HL-60 (cell line): Measurements from ENCODE around the gene RBFOX2.

Experiments used
- GABPA ChIP-seq: IDR thresholded peaks from 2 replicates; pipeline ENCODE4 v1.6.1; 2012; ENCODE audit warnings: low read depth
- POLR2AphosphoS5 ChIP-seq: IDR thresholded peaks from 2 replicates; pipeline ENCODE4 v1.6.1; 2012; ENCODE audit warnings: low read depth
- SPI1 ChIP-seq: IDR thresholded peaks from 2 replicates; pipeline ENCODE4 v1.6.1; 2012; ENCODE audit warnings: low read depth, mild to moderate bottlenecking, borderline replicate concordance
- TF ChIP-seq, protein P1 (sequence below): IDR thresholded peaks from one replicate; pipeline ENCODE4 v1.5.1; 2011; ENCODE audit warnings: low read length, control low read depth, inconsistent platforms; ENCODE audit not compliant: insufficient read depth
- TF ChIP-seq, protein P2 (sequence below): IDR thresholded peaks from 2 replicates; pipeline ENCODE4 v1.6.1; 2012; ENCODE audit warnings: low read depth; ENCODE audit not compliant: insufficient replicate concordance

DNA sequence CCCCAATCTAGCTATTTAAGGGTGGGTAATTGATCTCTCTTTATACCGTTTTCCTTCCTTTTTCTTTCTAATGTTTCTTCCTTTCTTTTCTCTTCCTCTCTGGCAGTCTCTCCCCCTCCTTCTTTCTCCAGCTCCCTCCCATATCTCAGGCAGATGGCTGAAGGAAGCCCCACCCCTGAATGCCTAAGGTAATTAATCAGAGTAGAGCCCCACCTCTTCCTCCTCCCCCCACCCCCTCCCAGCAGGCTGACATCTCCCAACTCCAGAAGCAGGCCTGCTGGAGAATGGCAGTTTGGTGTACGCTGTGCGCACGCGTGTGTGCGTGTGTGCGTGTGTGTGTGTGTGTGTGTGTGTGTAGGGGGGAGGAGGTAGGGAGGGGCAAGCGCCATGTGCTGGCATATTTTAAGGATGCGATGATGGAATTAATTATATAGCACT lies 188.3 kb downstream of the RBFOX2 start:
- TF ChIP-seq POLR2AphosphoS5 (no peak), GABPA (no peak), SPI1 (no peak)
- TF ChIP-seq, protein P1, sequence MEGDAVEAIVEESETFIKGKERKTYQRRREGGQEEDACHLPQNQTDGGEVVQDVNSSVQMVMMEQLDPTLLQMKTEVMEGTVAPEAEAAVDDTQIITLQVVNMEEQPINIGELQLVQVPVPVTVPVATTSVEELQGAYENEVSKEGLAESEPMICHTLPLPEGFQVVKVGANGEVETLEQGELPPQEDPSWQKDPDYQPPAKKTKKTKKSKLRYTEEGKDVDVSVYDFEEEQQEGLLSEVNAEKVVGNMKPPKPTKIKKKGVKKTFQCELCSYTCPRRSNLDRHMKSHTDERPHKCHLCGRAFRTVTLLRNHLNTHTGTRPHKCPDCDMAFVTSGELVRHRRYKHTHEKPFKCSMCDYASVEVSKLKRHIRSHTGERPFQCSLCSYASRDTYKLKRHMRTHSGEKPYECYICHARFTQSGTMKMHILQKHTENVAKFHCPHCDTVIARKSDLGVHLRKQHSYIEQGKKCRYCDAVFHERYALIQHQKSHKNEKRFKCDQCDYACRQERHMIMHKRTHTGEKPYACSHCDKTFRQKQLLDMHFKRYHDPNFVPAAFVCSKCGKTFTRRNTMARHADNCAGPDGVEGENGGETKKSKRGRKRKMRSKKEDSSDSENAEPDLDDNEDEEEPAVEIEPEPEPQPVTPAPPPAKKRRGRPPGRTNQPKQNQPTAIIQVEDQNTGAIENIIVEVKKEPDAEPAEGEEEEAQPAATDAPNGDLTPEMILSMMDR: no peak
- TF ChIP-seq, protein P2, sequence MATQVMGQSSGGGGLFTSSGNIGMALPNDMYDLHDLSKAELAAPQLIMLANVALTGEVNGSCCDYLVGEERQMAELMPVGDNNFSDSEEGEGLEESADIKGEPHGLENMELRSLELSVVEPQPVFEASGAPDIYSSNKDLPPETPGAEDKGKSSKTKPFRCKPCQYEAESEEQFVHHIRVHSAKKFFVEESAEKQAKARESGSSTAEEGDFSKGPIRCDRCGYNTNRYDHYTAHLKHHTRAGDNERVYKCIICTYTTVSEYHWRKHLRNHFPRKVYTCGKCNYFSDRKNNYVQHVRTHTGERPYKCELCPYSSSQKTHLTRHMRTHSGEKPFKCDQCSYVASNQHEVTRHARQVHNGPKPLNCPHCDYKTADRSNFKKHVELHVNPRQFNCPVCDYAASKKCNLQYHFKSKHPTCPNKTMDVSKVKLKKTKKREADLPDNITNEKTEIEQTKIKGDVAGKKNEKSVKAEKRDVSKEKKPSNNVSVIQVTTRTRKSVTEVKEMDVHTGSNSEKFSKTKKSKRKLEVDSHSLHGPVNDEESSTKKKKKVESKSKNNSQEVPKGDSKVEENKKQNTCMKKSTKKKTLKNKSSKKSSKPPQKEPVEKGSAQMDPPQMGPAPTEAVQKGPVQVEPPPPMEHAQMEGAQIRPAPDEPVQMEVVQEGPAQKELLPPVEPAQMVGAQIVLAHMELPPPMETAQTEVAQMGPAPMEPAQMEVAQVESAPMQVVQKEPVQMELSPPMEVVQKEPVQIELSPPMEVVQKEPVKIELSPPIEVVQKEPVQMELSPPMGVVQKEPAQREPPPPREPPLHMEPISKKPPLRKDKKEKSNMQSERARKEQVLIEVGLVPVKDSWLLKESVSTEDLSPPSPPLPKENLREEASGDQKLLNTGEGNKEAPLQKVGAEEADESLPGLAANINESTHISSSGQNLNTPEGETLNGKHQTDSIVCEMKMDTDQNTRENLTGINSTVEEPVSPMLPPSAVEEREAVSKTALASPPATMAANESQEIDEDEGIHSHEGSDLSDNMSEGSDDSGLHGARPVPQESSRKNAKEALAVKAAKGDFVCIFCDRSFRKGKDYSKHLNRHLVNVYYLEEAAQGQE: no peak
